H1 (cell line): ENCODE results near the gene MACROD2. TPM values are rescaled to one million over a fixed set of nuclear protein-coding genes. Genes with fewer than 3 reads are reported as not detected.

Source experiments
- EP300 ChIP-seq, 2 experiments: IDR thresholded peaks; 1 replicate in 1 of 2; 2 replicates in 1 of 2; pipeline ENCODE4 v1.6.1; 2011 to 2012; ENCODE audit warnings: low read depth in 2 of 2, low read length in 2 of 2, mild to moderate bottlenecking in 2 of 2, borderline replicate concordance in 1 of 2, inconsistent platforms in 1 of 2, moderate library complexity in 1 of 2
- MAX ChIP-seq: IDR thresholded peaks from 2 replicates; pipeline ENCODE4 v1.6.1; 2012; ENCODE audit warnings: inconsistent platforms
- YY1 ChIP-seq: IDR thresholded peaks from 2 replicates; pipeline ENCODE4 v1.6.1; 2011; ENCODE audit warnings: low read depth, mild to moderate bottlenecking, low read length
- polyA plus RNA-seq, 7 experiments: library from polyadenylated mRNA; depleted of rRNA in 3 of 7; stranded (reverse) in 5 of 7; unstranded in 2 of 7; fragments of >200 nt in 5 of 7; fragments of 200-250 nt in 2 of 7; gene quantifications; 1 replicate in 5 of 7; 2 replicates in 1 of 7; 4 replicates in 1 of 7; pipeline versions ENCODE4 v1.2.1 to v1.2.3, GENCODE V29; 2011 to 2013; ENCODE audit warnings: missing spikeins in 2 of 7, mixed read lengths in 2 of 7
- total RNA-seq: library from RNA; stranded (reverse); fragmentation: NEBNext Ultra II Directional; extraction: Animal tissue kit (Norgen Biotek cat#: 25700); gene quantifications from 2 replicates; pipeline ENCODE4 v1.2.1, GENCODE V29; 2021

Gene MACROD2
- total and polyA plus RNA-seq, 2 of the 8 experiments (the other 6 are each of a cell fraction or from before 2014, with no cell fraction given): 0.70 to 3.9 TPM

- TF ChIP-seq YY1 (no peak), MAX (no peak), EP300 (IDR thresholded peaks at IDR 0.05; ENCODE audit: borderline replicate concordance in 1 of 2, low read depth in 2 of 2, low read length in 2 of 2) (no peak)
These were observed 936.7 kb downstream of the MACROD2 start (continued) for GRCh38 chr20:14932040-14932439.
